ENCODE measurements around the gene ZNF354C. TPM values are rescaled to one million over a fixed set of nuclear protein-coding genes. Genes with fewer than 3 reads are reported as not detected.

Gene ZNF354C
- total RNA-seq, 1 experiment from 2014 or later = 0.07 TPM

GRCh38 chr5:179132586-179133355 lies 72.6 kb downstream of the ZNF354C start:
- ChIA-PET POLR2A (no interaction called here), CTCF (no interaction called here), RAD21 (ENCODE audit: low non-redundant PET in 1 of 2, low total read pairs in 2 of 2, uncharacterized antibody in 2 of 2, unreplicated experiment in 2 of 2) (no interaction called here)
- Histone ChIP-seq H3K9me2 (ENCODE audit: insufficient read depth) (no peaks in the 10 kb centered on the region), H3K79me2 (ENCODE audit: insufficient read depth, low read length) (no peaks in the 10 kb centered on the region), H3K4me3 (replicated peaks in 1 of 2; ENCODE audit: low read depth in 1 of 2, low read length in 2 of 2) (no peak overlapping the region), H2AFZ (ENCODE audit: low read depth, low read length, poor library complexity, severe bottlenecking) (no peak overlapping the region), H4K20me1 (ENCODE audit: insufficient read depth) (no peaks in the 10 kb centered on the region), H3K27ac (ENCODE audit: low read depth, low read length) (no peak overlapping the region), H3K9me3 (ENCODE audit: control insufficient read depth in 1 of 2, insufficient read depth in 1 of 2, low read depth in 1 of 2, low read length in 2 of 2) (no peaks in the 10 kb centered on the region), H3K36me3 (ENCODE audit: control insufficient read depth in 1 of 2, insufficient read depth in 2 of 2, low read length in 2 of 2) (no peaks in the 10 kb centered on the region), H3K9ac (ENCODE audit: low read length) (no peak overlapping the region), H3K27me3 (ENCODE audit: insufficient read depth, low read length) (no peaks in the 10 kb centered on the region), H3K4me1 (ENCODE audit: control insufficient read depth in 1 of 2, insufficient read depth in 2 of 2, low read length in 2 of 2) (no peaks in the 10 kb centered on the region), H3K4me2 (ENCODE audit: low read length) (no peak overlapping the region)
- no peak for DNase-seq (ENCODE audit: low read depth, low spot score)
- ATAC-seq = no peak
- BruUV-seq (replicated peaks) = no TSS peak
- TF ChIP-seq RAD21 (IDR thresholded peaks at IDR 0.05; ENCODE audit: low read depth) (peak; percentile 36; the same call in 1 of the 2 replicates), CEBPB (IDR thresholded peaks at IDR 0.05; ENCODE audit: low read depth) (no peak)
- intact Hi-C loops (cut with micrococcal nuclease) = no loop called here

Other genes with a start within 250 kb of the ZNF354C start
- 11.6 TPM for gene ZNF354B, start 200.4 kb upstream of the ZNF354C start, total RNA-seq (2021; ENCODE audit: unreplicated experiment)
- 0.57 TPM for gene ZFP2, start 164.5 kb upstream of the ZNF354C start, total RNA-seq (2021; ENCODE audit: unreplicated experiment)
- gene ZNF454, start 119.2 kb upstream of the ZNF354C start, total RNA-seq (2021; ENCODE audit: unreplicated experiment) = 0.61 TPM
- not detected for gene GRM6, start 65.1 kb upstream of the ZNF354C start, total RNA-seq (2021; ENCODE audit: unreplicated experiment)
- gene ZNF879, start 36.6 kb upstream of the ZNF354C start, total RNA-seq (2021; ENCODE audit: unreplicated experiment) = not detected